Psoas muscle (tissue), 8 donors: ENCODE data around the gene STRADB. TPM values are rescaled to one million over a fixed set of nuclear protein-coding genes. Genes with fewer than 3 reads are reported as not detected.

Experiments used
- ATAC-seq, 4 donors: fragments of 200-7000 bp; cut with Tn5 transposase; one replicate each; pipeline ENCODE4 v1.9.1; 2020; ENCODE audit warnings: moderate library complexity in 3 of 4, mild to moderate bottlenecking in 2 of 4
- DNase-seq, 2 donors: peaks; one replicate each; pipeline ENCODE4 v3.0.0-alpha.2; 2020
- H3K27ac ChIP-seq: fragments of 200-600 bp; one replicate; pipeline ENCODE4 v1.8.0; 2022
- H3K27me3 ChIP-seq, 3 donors: fragments of 200-600 bp in 1 of 3; one replicate each; pipeline versions ENCODE4 v1.6.1 to v1.8.0; 2013 to 2022; ENCODE audit warnings: low read length in 2 of 3, mild to moderate bottlenecking in 2 of 3, moderate library complexity in 1 of 3; ENCODE audit not compliant: insufficient read depth in 3 of 3
- H3K36me3 ChIP-seq, 2 donors: fragments of 200-600 bp in 1 of 2; one replicate each; pipeline versions ENCODE4 v1.6.1 to v1.8.0; 2013 to 2022; ENCODE audit warnings: low read depth in 1 of 2, mild to moderate bottlenecking in 1 of 2, moderate library complexity in 1 of 2; ENCODE audit not compliant: insufficient read depth in 1 of 2
- H3K4me1 ChIP-seq: fragments of 200-600 bp; one replicate; pipeline ENCODE4 v1.8.0; 2022
- H3K4me3 ChIP-seq: fragments of 200-600 bp; one replicate; pipeline ENCODE4 v1.8.0; 2022; ENCODE audit warnings: mild to moderate bottlenecking
- H3K9me3 ChIP-seq: fragments of 200-600 bp; one replicate; pipeline ENCODE4 v1.8.0; 2022
- CTCF ChIP-seq: fragments of 200-600 bp; IDR thresholded peaks from one replicate; pipeline ENCODE4 v1.8.0; 2022; ENCODE audit warnings: antibody characterized with exemption
- WGBS, 3 donors: extraction: QIAGEN DNeasy Blood & Tissue Kit; methylation state at CpG; one replicate each; pipeline versions ENCODE4 v1.1.6 to v1.1.7; 2013; 5-methylcytosine and 5-hydroxymethylcytosine counted together
- intact Hi-C, 2 donors: fragments of 100-400 bp; cut with DNase I; formaldehyde crosslinking; loops; one replicate each; pipeline versions ENCODE4 v1.11.0 to v1.14.2; 2022
- polyA plus RNA-seq, 3 donors: library from polyadenylated mRNA; stranded (reverse); fragments of 200-250 nt; gene quantifications; one replicate each; pipeline ENCODE4 v1.2.3, GENCODE V29; 2013
- total RNA-seq, 4 donors: library from RNA; stranded (reverse); fragmentation: NEBNext Ultra II Directional in 2 of 4; extraction: Animal tissue kit (Norgen Biotek cat#: 25700) in 2 of 4; gene quantifications; one replicate each; pipeline versions ENCODE4 v1.2.1 to v1.2.4, GENCODE V29; 2021 to 2023
- donor health status: healthy with polysubstance abuse.
- donor health status: DM: no; HTN: no; CAD: no; lungs with moderate emphysema.
- donor health status: Bipolar disorder and iron deficiency.
- donor health status: healthy.
- donor health status: DM: yes; HTN: yes; CAD: no.
- donor health status: DM: no; HTN: no; CAD: no.
- donor health status: DM: no; HTN: no; CAD: no.
- donor health status: DM: yes; HTN: yes; CAD: no.

Gene STRADB
- total and polyA plus RNA-seq, 7 donors: 48.5 to 175 (median 79.7) TPM

DNA sequence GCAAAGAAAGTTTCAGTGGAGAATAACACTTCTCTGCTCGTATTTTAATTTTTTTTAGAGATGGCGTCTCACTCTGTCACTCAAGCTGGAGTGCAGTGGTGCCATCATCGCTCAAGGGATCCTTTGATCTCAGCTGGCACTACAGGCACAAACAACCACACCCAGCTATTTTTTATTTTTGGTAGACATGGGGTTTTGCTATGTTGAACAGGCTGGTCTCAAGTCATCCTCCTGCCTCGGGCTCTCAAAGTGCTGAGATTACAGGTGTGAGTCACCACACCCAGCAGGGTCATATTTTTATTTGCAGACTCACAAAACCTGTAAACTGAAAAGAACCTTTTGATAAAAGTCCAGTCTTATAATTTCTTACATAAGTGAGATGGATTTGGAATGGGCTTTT, 2.8 kb upstream of the STRADB start:
- no peak for TF ChIP-seq CTCF
- DNase-seq (no peak), ATAC-seq (no peak)
- Histone ChIP-seq H3K36me3 (no peaks in the 10 kb centered on the region), H3K9me3 (no peaks in the 10 kb centered on the region), H3K4me1 (peaks cover 48% of the 10 kb centered on the region), H3K27ac (no peak overlapping the region), H3K27me3 (no peaks in the 10 kb centered on the region), H3K4me3 (no peak overlapping the region)
- 55 to 84% (median 83%) methylated on average over 4 of the region's 4 CpGs for WGBS, 3 donors
- intact Hi-C loops: loop anchor here in 1 of 2 donors (5.0 kb wide), 1 partner anchor 36 kb away; no protein-coding TSS in a partner anchor

DNA sequence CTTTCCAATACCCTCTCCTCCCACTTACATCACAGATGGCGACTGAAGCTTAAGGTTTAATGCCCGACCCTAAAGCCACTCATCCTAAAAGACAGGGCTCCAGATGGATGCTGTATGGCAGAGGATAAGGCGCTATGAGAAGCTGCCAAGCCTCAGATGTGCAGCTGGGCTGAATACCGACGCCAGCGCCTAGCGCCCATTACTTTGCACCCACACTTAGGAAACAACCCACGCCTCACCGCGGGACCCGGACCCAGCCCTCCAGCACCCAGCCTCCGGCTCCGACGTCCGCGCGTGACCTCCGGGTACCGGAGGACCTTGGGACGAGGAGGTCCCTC, 617 bp upstream of the STRADB start:
- H3K9me3 ChIP-seq: no peaks in the 10 kb centered on the region
- peaks cover 39% of the 10 kb centered on the region for H3K4me1 ChIP-seq
- peak overlapping the region; percentile 98 for H3K4me3 ChIP-seq
- no peak for TF ChIP-seq CTCF
- no peaks in the 10 kb centered on the region for H3K27me3 ChIP-seq
- intact Hi-C loops: loop anchor here in 1 of 2 donors (2.0 to 10.0 kb wide), 2 partner anchors 44 to 194 kb away; partner anchors contain the start of gene TMEM237
- H3K36me3 ChIP-seq: peaks cover 1 to 14% of the 10 kb centered on the region in 2 donors
- DNase-seq (no peak), ATAC-seq (peak in 3 of 4 donors; percentile 25 to 50 (median 29))
- 0% methylated on average over 20 of the region's 20 CpGs for WGBS, 3 donors
- peak overlapping the region; percentile 94 for H3K27ac ChIP-seq

DNA sequence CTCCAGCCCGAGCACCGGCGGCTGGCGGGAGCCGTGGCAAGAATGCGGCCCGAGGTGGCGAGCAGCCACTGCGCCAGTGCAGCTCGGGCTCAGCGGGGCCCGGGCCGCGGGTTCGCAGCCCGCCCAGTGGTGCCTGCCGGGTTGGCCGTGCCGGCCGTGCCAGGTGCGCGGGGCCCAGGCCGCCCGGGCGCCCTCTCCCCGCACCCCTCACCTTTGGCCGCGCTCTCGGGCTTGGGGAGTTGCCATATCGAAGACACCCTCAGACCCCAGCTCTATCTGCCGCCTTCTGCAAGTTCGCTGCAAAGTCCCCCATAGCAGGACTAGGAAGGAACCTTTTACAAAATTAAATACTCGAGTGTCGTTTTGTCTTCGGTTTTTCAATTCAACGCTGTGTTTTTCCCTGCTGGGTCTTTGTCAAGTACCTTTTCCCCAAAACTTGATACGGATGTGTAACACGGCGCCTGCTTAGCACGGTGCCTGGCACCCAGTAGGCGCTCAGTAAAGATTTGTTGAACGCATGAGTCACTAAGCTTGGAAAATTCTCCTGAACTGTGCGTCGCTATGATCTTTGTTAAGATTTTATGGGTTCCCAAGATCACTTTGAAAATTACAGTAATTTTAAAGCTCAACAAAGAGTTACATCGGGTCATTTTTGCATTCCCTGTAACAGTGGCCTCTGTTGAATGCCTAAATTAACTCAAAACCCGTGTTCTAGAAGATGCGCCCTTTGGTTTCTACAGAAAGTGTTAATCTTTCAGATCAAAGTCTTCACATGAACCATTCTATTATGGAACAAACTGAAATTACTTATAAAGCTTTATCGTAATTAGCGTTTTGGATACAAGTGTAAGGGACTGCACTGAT, 750 bp downstream of the STRADB start:
- Histone ChIP-seq H3K4me1 (peaks cover 34% of the 10 kb centered on the region), H3K27ac (peak overlapping the region; percentile 94), H3K4me3 (peak overlapping the region; percentile 98), H3K9me3 (no peaks in the 10 kb centered on the region), H3K36me3 (peaks cover 2 to 25% of the 10 kb centered on the region in 2 donors), H3K27me3 (no peaks in the 10 kb centered on the region)
- DNase-seq (no peak), ATAC-seq (peak; percentile 44 to 63 (median 60))
- intact Hi-C loops: loop anchor here in 1 of 2 donors (10.0 kb wide), 1 partner anchor 193 kb away; the partner anchor contains the start of gene TMEM237
- no peak for TF ChIP-seq CTCF
- WGBS, 3 donors: 5 to 7% (median 5%) methylated on average over 41 to 49 of the region's 49 CpGs

- Histone ChIP-seq H3K4me1 (peaks cover 31% of the 10 kb centered on the region), H3K27me3 (no peaks in the 10 kb centered on the region), H3K27ac (peak overlapping the region; percentile 94), H3K4me3 (peak overlapping the region; percentile 98), H3K36me3 (peaks cover 2 to 33% of the 10 kb centered on the region in 2 donors), H3K9me3 (no peaks in the 10 kb centered on the region)
- no peak for ATAC-seq
- no peak for TF ChIP-seq CTCF
- no peak for DNase-seq
- 31 to 54% (median 36%) methylated on average over 6 of the region's 6 CpGs for WGBS, 3 donors
- intact Hi-C loops: loop anchor here in 1 of 2 donors (10.0 kb wide), 1 partner anchor 192 kb away; the partner anchor contains the start of gene TMEM237
Observed at GRCh38 chr2:201452922-201453643, 1.5 kb downstream of the STRADB start.
